IMR-90 (cell line): ENCODE results near the gene MAPK10. TPM values are rescaled to one million over a fixed set of nuclear protein-coding genes. Genes with fewer than 3 reads are reported as not detected.

Source experiments
- ATAC-seq: fragments of 200-7000 bp; cut with Tn5 transposase; 2 replicates; pipeline ENCODE4 v1.9.1; 2020; ENCODE audit warnings: low read depth, mild to moderate bottlenecking, moderate library complexity
- BruUV-seq: library from RNA; stranded (reverse); fragments of 400-500 nt; replicated peaks from 2 replicates; lab custom pipeline; 2021; lab: Mats Ljungman, UMichigan
- CTCF ChIA-PET: fragments of 300-600 bp; formaldehyde crosslinking; extraction: SDS; loops from one replicate; lab custom pipeline; 2021; ENCODE audit warnings: antibody characterized with exemption; lab: Yijun Ruan, JAX
- POLR2A ChIA-PET: fragments of 300-600 bp; sonication (Branson Sonifier 250); formaldehyde crosslinking; loops from one replicate; lab custom pipeline; 2022; ENCODE audit warnings: antibody characterized with exemption; ENCODE audit not compliant: unreplicated experiment; lab: Charles Lee
- DNase-seq: peaks from one replicate; pipeline ENCODE4 v3.0.0; 2013
- H2AFZ ChIP-seq: replicated peaks from 2 replicates; pipeline ENCODE3; 2013; ENCODE audit warnings: low read length, mild to moderate bottlenecking; ENCODE audit not compliant: poor library complexity
- H2AK5ac ChIP-seq: 2 replicates; pipeline ENCODE4 v1.6.1; 2013; ENCODE audit warnings: low read depth, low read length, inconsistent platforms
- H2AK9ac ChIP-seq: replicated peaks from 2 replicates; pipeline ENCODE3; 2013; ENCODE audit warnings: mild to moderate bottlenecking, low read depth, low read length, moderate library complexity; ENCODE audit not compliant: poor library complexity
- H2BK120ac ChIP-seq: 2 replicates; pipeline ENCODE4 v1.6.1; 2013; ENCODE audit warnings: low read depth, low read length, inconsistent platforms
- H2BK15ac ChIP-seq: 3 replicates; pipeline ENCODE4 v1.6.1; 2013; ENCODE audit warnings: low read depth, low read length, inconsistent platforms
- H2BK20ac ChIP-seq: 2 replicates; pipeline ENCODE4 v1.6.1; 2013; ENCODE audit warnings: low read depth, mild to moderate bottlenecking, inconsistent platforms, low read length, moderate library complexity
- H2BK5ac ChIP-seq: 2 replicates; pipeline ENCODE4 v1.6.1; 2013; ENCODE audit warnings: mild to moderate bottlenecking, low read depth, low read length, inconsistent platforms; ENCODE audit not compliant: poor library complexity, severe bottlenecking
- H3K14ac ChIP-seq: replicated peaks from 2 replicates; pipeline ENCODE4 v1.6.1; 2013; ENCODE audit warnings: low read depth, low read length, inconsistent platforms
- H3K18ac ChIP-seq: 2 replicates; pipeline ENCODE4 v1.6.1; 2013; ENCODE audit warnings: low read depth, low read length, control low read depth
- H3K23ac ChIP-seq: 2 replicates; pipeline ENCODE4 v1.6.1; 2013; ENCODE audit warnings: low read depth, low read length, inconsistent platforms
- H3K27ac ChIP-seq: 2 replicates; pipeline ENCODE4 v1.5.1; 2013; ENCODE audit warnings: mild to moderate bottlenecking, control low read depth, low read length; ENCODE audit not compliant: insufficient read depth
- H3K27me3 ChIP-seq: 2 replicates; pipeline ENCODE4 v1.6.1; 2013; ENCODE audit warnings: low read length; ENCODE audit not compliant: control insufficient read depth, insufficient read depth
- H3K36me3 ChIP-seq: 2 replicates; pipeline ENCODE4 v1.6.1; 2013; ENCODE audit warnings: low read length, mixed read lengths; ENCODE audit not compliant: control insufficient read depth, insufficient read depth
- H3K4ac ChIP-seq: 2 replicates; pipeline ENCODE4 v1.6.1; 2013; ENCODE audit warnings: low read depth, low read length, inconsistent platforms
- H3K4me1 ChIP-seq: 2 replicates; pipeline ENCODE4 v1.6.1; 2013; ENCODE audit warnings: low read length, mixed read lengths; ENCODE audit not compliant: control insufficient read depth, insufficient read depth
- H3K4me2 ChIP-seq: 2 replicates; pipeline ENCODE4 v1.6.1; 2013; ENCODE audit warnings: low read depth, mild to moderate bottlenecking, control low read depth, low read length, moderate library complexity
- H3K4me3 ChIP-seq: 2 replicates; pipeline ENCODE4 v1.5.1; 2013; ENCODE audit warnings: low read depth, mild to moderate bottlenecking, control low read depth, low read length, moderate library complexity; ENCODE audit not compliant: insufficient read depth
- H3K56ac ChIP-seq: 2 replicates; pipeline ENCODE4 v1.6.1; 2013; ENCODE audit warnings: low read length, inconsistent platforms; ENCODE audit not compliant: insufficient read depth; ENCODE audit errors: extremely low read depth
- H3K79me1 ChIP-seq, 2 experiments: 2 replicates each; pipeline ENCODE4 v1.6.1; 2013; ENCODE audit warnings: low read length in 2 of 2, inconsistent platforms in 1 of 2, low read depth in 1 of 2
- H3K9ac ChIP-seq: 2 replicates; pipeline ENCODE4 v1.6.1; 2013; ENCODE audit warnings: low read depth, low read length, control low read depth
- H3K9me1 ChIP-seq: 2 replicates; pipeline ENCODE4 v1.6.1; 2013; ENCODE audit warnings: low read length, inconsistent platforms; ENCODE audit not compliant: insufficient read depth
- H3K9me3 ChIP-seq: 2 replicates; pipeline ENCODE4 v1.6.1; 2013; ENCODE audit warnings: low read length; ENCODE audit not compliant: control insufficient read depth, insufficient read depth
- H4K20me1 ChIP-seq: 2 replicates; pipeline ENCODE4 v1.6.1; 2013; ENCODE audit warnings: low read length, inconsistent platforms; ENCODE audit not compliant: insufficient read depth
- H4K5ac ChIP-seq: 2 replicates; pipeline ENCODE4 v1.6.1; 2013; ENCODE audit warnings: mild to moderate bottlenecking, low read depth, low read length, control low read depth
- H4K8ac ChIP-seq, 2 experiments: 2 replicates each; pipeline ENCODE4 v1.6.1; 2013; ENCODE audit warnings: low read depth in 2 of 2, low read length in 2 of 2, control low read depth in 1 of 2, inconsistent platforms in 1 of 2
- H4K91ac ChIP-seq: 2 replicates; pipeline ENCODE4 v1.6.1; 2013; ENCODE audit warnings: low read depth, low read length, inconsistent platforms; ENCODE audit not compliant: insufficient read depth
- BHLHE40 ChIP-seq: fragments of 150-350 bp; IDR thresholded peaks from 2 replicates; pipeline ENCODE4 v1.6.1; 2016; ENCODE audit warnings: mild to moderate bottlenecking, low read depth, low read length
- CEBPB ChIP-seq: IDR thresholded peaks from 2 replicates; pipeline ENCODE4 v1.6.1; 2012; ENCODE audit warnings: low read depth, low read length, improper control_type of control experiment
- CHD1 ChIP-seq: IDR thresholded peaks from 2 replicates; pipeline ENCODE4 v1.6.1; 2012; ENCODE audit warnings: low read depth, low read length, improper control_type of control experiment
- CTCF ChIP-seq: conservative IDR thresholded peaks from 2 replicates; pipeline ENCODE4 v1.5.1; 2012; ENCODE audit warnings: mild to moderate bottlenecking, low read depth, low read length, improper control_type of control experiment
- ELK1 ChIP-seq: fragments of 150-350 bp; IDR thresholded peaks from 2 replicates; pipeline ENCODE4 v1.6.1; 2016; ENCODE audit warnings: low read depth, mild to moderate bottlenecking, low read length, moderate library complexity, borderline replicate concordance
- FOS ChIP-seq: fragments of 150-350 bp; IDR thresholded peaks from 2 replicates; pipeline ENCODE4 v1.6.1; 2016; ENCODE audit warnings: low read depth, low read length
- MAFK ChIP-seq: IDR thresholded peaks from 2 replicates; pipeline ENCODE4 v1.6.1; 2012; ENCODE audit warnings: low read depth, low read length, improper control_type of control experiment
- MAZ ChIP-seq: IDR thresholded peaks from 2 replicates; pipeline ENCODE4 v1.6.1; 2012; ENCODE audit warnings: low read depth, mild to moderate bottlenecking, low read length, improper control_type of control experiment, moderate library complexity, borderline replicate concordance
- MXI1 ChIP-seq: IDR thresholded peaks from 2 replicates; pipeline ENCODE4 v1.6.1; 2012; ENCODE audit warnings: low read depth, mild to moderate bottlenecking, low read length, moderate library complexity, borderline replicate concordance
- NFE2L2 ChIP-seq: fragments of 150-350 bp; IDR thresholded peaks from 2 replicates; pipeline ENCODE4 v1.6.1; 2016; ENCODE audit warnings: low read depth, mild to moderate bottlenecking, low read length
- POLR2A ChIP-seq: IDR thresholded peaks from 2 replicates; pipeline ENCODE4 v1.6.1; 2012; ENCODE audit warnings: mild to moderate bottlenecking, low read depth, low read length
- RAD21 ChIP-seq: IDR thresholded peaks from 2 replicates; pipeline ENCODE4 v1.6.1; 2012; ENCODE audit warnings: low read length, improper control_type of control experiment
- RCOR1 ChIP-seq: IDR thresholded peaks from 2 replicates; pipeline ENCODE4 v1.6.1; 2012; ENCODE audit warnings: mild to moderate bottlenecking, low read length, improper control_type of control experiment; ENCODE audit not compliant: insufficient replicate concordance
- RFX5 ChIP-seq: IDR thresholded peaks from 2 replicates; pipeline ENCODE4 v1.8.0; 2012; ENCODE audit warnings: low read depth, mild to moderate bottlenecking, low read length, moderate library complexity
- SMC3 ChIP-seq: fragments of 150-350 bp; IDR thresholded peaks from 2 replicates; pipeline ENCODE4 v1.6.1; 2016; ENCODE audit warnings: low read depth, mild to moderate bottlenecking, antibody characterized with exemption, low read length, moderate library complexity
- USF2 ChIP-seq: fragments of 150-350 bp; IDR thresholded peaks from 2 replicates; pipeline ENCODE4 v1.6.1; 2017; ENCODE audit warnings: mild to moderate bottlenecking, antibody characterized with exemption, low read length, low read depth
- WGBS, 2 experiments: methylation state at CpG; one replicate each; pipeline versions ENCODE4 v1.1.5 to v1.1.7; 2013; ENCODE audit warnings: missing lambda C conversion rate in 2 of 2; ENCODE audit not compliant: insufficient read length in 1 of 2; ENCODE audit errors: extremely low coverage in 2 of 2; 5-methylcytosine and 5-hydroxymethylcytosine counted together
- dilution Hi-C: fragments of 300-500 bp; cut with HindIII; formaldehyde crosslinking; loops from one replicate; pipeline ENCODE4 v1.14.3; 2018; ENCODE audit warnings: low sequenced_read_pairs; ENCODE audit not compliant: unreplicated experiment
- in situ Hi-C: fragments of 300-500 bp; cut with MboI; formaldehyde crosslinking; loops from 3 replicates; pipeline ENCODE4 v1.14.3; 2019; ENCODE audit warnings: low sequenced_read_pairs, inconsistent platforms, mixed read lengths
- intact Hi-C: fragments of 100-400 bp; cut with micrococcal nuclease; formaldehyde crosslinking; loops from 2 replicates; pipeline ENCODE4 v1.10.0; 2022
- polyA plus RNA-seq, 3 experiments: library from polyadenylated mRNA; depleted of rRNA; stranded (reverse); fragments of >200 nt; gene quantifications; 2 replicates each; pipeline ENCODE4 v1.2.3, GENCODE V29; 2012; ENCODE audit warnings: low replicate concordance in 1 of 3
- total RNA-seq: library from RNA; depleted of rRNA; stranded (reverse); fragments of >200 nt; gene quantifications from 2 replicates; pipeline ENCODE4 v1.2.3, GENCODE V29; 2012

MAPK10 gene
- total and polyA plus RNA-seq, 2 of the 4 experiments (the other 2 are of a cell fraction), result 2.8 to 6.5 TPM

DNA sequence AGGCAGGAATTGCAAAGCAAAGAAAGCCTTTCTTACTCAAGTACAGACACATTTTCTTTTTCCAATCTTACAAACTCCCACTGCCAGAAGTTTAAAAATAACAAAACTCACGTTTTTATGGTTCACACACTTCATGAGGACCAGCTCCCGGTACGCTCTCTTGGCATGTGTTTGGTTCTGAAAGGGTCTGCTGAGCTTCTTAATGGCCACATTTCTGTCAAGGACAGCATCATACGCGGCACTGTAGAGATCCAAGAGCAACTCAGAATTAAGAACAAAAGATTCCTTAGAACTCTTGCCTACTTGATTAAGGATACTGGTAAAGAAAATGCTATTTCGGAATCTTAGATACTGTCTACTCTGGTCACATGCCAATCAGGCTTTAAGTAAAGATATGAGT lies 252.7 kb downstream of the MAPK10 start:
- 47% methylated on average over 3 of the region's 6 CpGs; no CpG with 5 or more reads in 1 of the 2 experiments for WGBS, 2 experiments
- CTCF ChIA-PET, result interaction anchor here (1.2 kb wide), 1 partner anchor 19 kb away, joined by 3 read pairs; no protein-coding TSS in a partner anchor
- dilution Hi-C loops (no loop called here), intact Hi-C loops (no loop called here), in situ Hi-C loops (no loop called here)
- no peak overlapping the region for H3K23ac ChIP-seq
- H2BK5ac ChIP-seq, result no peak overlapping the region
- no peak overlapping the region for H3K56ac ChIP-seq
- no peaks in the 10 kb centered on the region for H3K9me3 ChIP-seq
- no peaks in the 10 kb centered on the region for H3K79me1 ChIP-seq
- H2BK15ac ChIP-seq, result no peak overlapping the region
- no peaks in the 10 kb centered on the region for H3K9me1 ChIP-seq
- H3K4me2 ChIP-seq, result no peak overlapping the region
- no peak overlapping the region for H2BK120ac ChIP-seq
- no peak overlapping the region for H4K8ac ChIP-seq
- H3K27me3 ChIP-seq, result no peaks in the 10 kb centered on the region
- ATAC-seq, result no peak
- H2AK9ac ChIP-seq, result no peak overlapping the region
- H2BK20ac ChIP-seq, result no peak overlapping the region
- no peak overlapping the region for H4K91ac ChIP-seq
- H3K9ac ChIP-seq, result no peak overlapping the region
- H3K4me3 ChIP-seq, result no peak overlapping the region
- no peak for TF ChIP-seq CEBPB
- TF ChIP-seq RAD21, result no peak
- no peak for TF ChIP-seq POLR2A
- no peak for TF ChIP-seq MAFK
- no peak for TF ChIP-seq CTCF
- TF ChIP-seq SMC3, result no peak
- no peak for TF ChIP-seq CHD1
- TF ChIP-seq NFE2L2, result no peak
- TF ChIP-seq BHLHE40, result no peak
- TF ChIP-seq RFX5, result no peak
- no peak for TF ChIP-seq FOS
- TF ChIP-seq ELK1, result no peak
- TF ChIP-seq RCOR1, result no peak
- no peak for TF ChIP-seq USF2
- TF ChIP-seq MAZ, result no peak
- TF ChIP-seq MXI1, result no peak
- no peak overlapping the region for H2AK5ac ChIP-seq
- H3K27ac ChIP-seq, result no peak overlapping the region
- no TSS peak for BruUV-seq
- POLR2A ChIA-PET, result no interaction called here
- no peak overlapping the region for H3K4ac ChIP-seq
- H4K5ac ChIP-seq, result no peak overlapping the region
- no peaks in the 10 kb centered on the region; the same call in 1 of the 2 replicates for H3K36me3 ChIP-seq
- DNase-seq, result no peak
- no peak overlapping the region for H3K14ac ChIP-seq
- no peak overlapping the region for H2AFZ ChIP-seq
- H3K18ac ChIP-seq, result no peak overlapping the region
- no peaks in the 10 kb centered on the region for H3K4me1 ChIP-seq
- no peaks in the 10 kb centered on the region for H4K20me1 ChIP-seq
